Measurements from ENCODE around the gene PSD2.
A peak's percentile ranks its signal among the peaks of the same experiment; 100 is the strongest.

Gene PSD2

GRCh38 chr5:139839918-139840317 lies 44.3 kb downstream of the PSD2 start:
- no peak for DNase-seq

- no peak for DNase-seq
Measured at GRCh38 chr5:139841549-139841948, 45.9 kb downstream of the PSD2 start.

GRCh38 chr5:139842321-139842720 lies 46.7 kb downstream of the PSD2 start:
- DNase-seq: no peak

GRCh38 chr5:139843991-139844390 lies 48.4 kb downstream of the PSD2 start:
- DNase-seq: no peak

GRCh38 chr5:139844472-139845145 lies 49.0 kb downstream of the PSD2 start:
- DNase-seq: peak; percentile 31

- no peak for DNase-seq
Measured at GRCh38 chr5:139845846-139846681, 50.5 kb downstream of the PSD2 start.

GRCh38 chr5:139847091-139847490 lies 51.5 kb downstream of the PSD2 start:
- DNase-seq: no peak

- peak; percentile 25 for DNase-seq
Measured at GRCh38 chr5:139847790-139848507, 52.3 kb downstream of the PSD2 start.

- DNase-seq: no peak
Measured at GRCh38 chr5:139848508-139849100, 53.0 kb downstream of the PSD2 start.

GRCh38 chr5:139849501-139849900 lies 53.9 kb downstream of the PSD2 start:
- no peak for DNase-seq

GRCh38 chr5:139849942-139850341 lies 54.3 kb downstream of the PSD2 start:
- no peak for DNase-seq

- DNase-seq: no peak
Measured at GRCh38 chr5:139850423-139851016, 54.9 kb downstream of the PSD2 start.

- DNase-seq: no peak
Measured at GRCh38 chr5:139851558-139851957, 56.0 kb downstream of the PSD2 start.

- DNase-seq: no peak
Measured at GRCh38 chr5:139852696-139853095, 57.1 kb downstream of the PSD2 start.

- DNase-seq: no peak
Measured at GRCh38 chr5:139854029-139854605, 58.5 kb downstream of the PSD2 start.

GRCh38 chr5:139854953-139855352 lies 59.3 kb downstream of the PSD2 start:
- DNase-seq: no peak

- DNase-seq: no peak
Measured at GRCh38 chr5:139855451-139855850, 59.8 kb downstream of the PSD2 start.

GRCh38 chr5:139855946-139856540 lies 60.4 kb downstream of the PSD2 start:
- DNase-seq: no peak

GRCh38 chr5:139856714-139857113 lies 61.1 kb downstream of the PSD2 start:
- DNase-seq: no peak

GRCh38 chr5:139859013-139859412 lies 63.4 kb downstream of the PSD2 start:
- no peak for DNase-seq

GRCh38 chr5:139861021-139861888 lies 65.6 kb downstream of the PSD2 start:
- DNase-seq: no peak

All from NCI-H1105 treated with DMSO at 0.1 percent for 48 hours (cell line).